GM19238 (cell line): ENCODE data around the gene SHROOM2.

Experiments used
- DNase-seq: peaks from one replicate; pipeline ENCODE4 v3.0.0; 2011; ENCODE audit warnings: low spot score; ENCODE audit not compliant: insufficient read length

The SHROOM2 gene

DNA sequence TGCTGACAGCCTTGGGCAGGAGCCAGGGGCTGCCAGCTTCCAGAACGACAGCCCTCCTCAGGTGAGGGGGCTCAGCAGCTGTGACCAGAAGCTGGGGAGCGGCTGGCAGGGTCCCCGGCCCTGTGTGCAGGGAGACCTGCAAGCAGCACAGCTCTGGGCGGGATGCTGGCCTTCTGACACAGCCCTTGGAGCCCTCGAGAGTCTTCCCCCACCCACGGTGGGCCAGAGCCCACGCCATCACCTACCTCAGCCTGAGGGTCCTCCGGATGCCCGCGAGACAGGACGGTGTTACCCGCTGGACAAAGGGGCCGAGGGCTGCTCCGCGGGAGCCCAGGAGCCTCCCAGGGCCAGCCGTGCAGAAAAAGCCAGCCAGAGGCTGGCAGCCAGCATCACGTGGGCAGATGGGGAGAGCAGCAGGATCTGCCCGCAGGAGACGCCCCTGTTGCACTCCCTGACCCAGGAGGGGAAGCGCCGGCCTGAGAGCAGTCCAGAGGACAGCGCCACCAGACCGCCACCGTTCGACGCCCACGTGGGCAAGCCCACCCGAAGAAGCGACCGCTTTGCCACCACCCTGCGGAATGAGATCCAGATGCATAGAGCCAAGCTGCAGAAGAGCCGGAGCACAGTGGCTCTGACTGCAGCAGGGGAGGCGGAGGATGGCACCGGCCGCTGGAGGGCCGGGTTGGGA is 109.1 kb downstream of the SHROOM2 start:
- no peak for DNase-seq

DNA sequence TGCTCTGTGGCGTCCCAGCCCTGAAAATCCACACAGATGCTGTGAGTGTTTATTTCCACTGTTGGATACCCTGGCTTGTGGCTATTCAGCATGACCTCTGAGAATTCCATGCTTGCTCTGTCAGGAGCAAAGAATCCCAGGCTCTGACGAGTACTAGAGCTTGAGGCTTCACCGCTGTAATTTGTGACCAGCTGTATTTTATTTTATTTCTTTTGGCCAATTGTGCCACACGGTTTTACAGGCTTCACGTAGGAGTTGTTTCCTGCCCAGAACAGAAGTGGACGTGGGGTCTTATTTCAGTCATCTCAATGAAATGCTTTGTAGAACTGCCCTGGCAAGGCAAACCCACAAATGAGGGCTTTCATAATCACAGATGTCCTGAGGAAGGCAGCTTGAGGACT is 111.5 kb downstream of the SHROOM2 start:
- DNase-seq = no peak

DNA sequence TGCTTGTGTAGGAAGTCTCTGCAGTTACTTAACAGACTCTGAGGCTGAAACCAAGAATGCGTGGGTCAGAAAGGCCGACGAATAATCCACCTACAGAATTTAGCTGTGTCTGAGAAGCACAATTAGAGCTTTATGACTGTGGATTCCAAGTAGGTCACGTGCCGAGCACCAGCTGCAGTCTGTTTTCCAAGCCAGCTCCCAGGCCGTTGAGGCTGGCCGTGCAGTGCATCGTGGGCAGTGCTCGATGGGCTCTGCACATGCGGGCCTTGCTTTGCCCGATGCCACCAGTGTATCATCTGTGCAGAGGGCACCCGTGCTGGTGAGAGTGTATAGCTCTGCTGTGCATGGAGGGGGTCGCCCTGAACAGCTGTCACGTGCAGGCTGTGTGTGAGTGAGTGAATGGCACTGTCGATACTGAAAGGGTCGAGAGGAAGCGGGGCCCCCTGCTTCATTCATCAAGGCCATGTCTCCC is 113.4 kb downstream of the SHROOM2 start:
- DNase-seq = no peak

DNA sequence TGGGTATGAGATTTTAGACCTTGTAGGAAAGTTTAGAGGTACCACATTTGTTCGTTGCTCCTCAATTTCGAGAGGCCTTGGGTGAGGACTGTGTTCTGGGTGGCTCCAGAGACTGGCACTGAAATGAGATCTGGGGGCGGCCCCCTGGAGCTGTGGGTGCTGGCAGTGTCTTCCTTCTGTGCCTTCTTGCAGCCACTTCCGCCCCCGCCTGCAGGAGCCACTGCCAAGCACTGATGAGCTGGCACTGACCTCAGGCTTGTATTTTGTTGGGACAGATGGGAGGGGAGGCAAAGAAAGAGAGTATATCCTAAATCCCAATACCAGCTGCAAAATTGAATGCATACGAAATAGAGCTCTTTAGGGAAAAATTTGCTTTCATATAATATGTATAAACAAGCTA is 116.4 kb downstream of the SHROOM2 start:
- DNase-seq = no peak

DNA sequence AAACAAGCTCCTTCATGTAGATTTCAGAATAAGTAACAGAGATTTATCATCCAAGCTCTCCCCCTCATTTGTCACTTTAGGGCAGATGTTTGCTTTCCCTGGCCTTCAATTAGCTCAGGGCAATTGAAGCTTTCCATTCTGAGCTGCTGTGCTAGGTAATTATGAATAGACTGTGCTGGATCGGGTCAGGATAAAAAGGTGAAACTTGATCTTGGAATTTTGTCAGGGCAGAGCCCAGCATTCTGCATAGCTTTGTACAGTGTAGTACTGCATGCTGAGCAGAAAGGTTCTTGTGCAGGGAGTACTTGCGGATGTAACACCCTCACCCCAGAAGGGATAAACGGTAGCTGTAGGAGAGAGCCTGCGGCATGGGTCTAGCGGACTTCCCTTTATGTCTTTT is 116.9 kb downstream of the SHROOM2 start:
- DNase-seq = no peak

DNA sequence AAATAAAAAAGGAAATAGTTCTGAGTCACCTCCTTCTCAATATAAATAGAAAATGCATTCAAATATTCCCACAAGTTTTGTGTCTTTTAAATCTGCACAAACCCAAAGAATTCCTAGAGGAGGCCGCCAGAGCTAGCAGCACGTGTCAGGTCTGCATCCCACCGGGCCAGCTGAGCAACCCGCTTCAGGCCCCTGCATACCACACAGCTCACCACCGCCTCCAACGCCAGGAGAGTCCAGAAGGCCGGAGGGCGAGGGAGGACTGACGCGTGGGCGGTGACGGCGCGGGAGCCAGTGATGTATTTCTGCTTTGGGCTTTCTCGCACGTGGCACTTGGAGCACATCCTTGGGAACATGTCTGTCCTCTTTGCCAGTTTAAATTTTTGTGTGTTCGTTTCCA is 119.1 kb downstream of the SHROOM2 start:
- no peak for DNase-seq

DNA sequence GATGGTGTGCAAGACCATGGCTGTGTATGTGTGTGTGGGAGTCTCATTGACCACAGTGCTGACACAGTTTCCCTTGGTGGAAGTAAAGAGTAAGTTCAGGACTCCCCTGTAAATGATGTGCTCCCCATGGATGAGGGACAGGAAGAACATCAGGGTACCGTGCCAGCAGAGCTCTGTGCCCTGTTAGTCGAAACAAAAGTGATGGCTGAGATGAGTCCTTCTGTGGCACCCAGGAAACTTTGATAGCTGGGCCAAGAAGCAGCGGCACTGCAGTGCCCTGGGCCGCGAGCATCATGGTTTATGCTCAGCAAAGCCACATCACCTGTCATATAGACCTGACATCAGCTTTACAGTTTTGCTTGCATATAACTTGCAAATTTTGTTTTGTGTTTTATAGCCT is 119.5 kb downstream of the SHROOM2 start:
- no peak for DNase-seq

DNA sequence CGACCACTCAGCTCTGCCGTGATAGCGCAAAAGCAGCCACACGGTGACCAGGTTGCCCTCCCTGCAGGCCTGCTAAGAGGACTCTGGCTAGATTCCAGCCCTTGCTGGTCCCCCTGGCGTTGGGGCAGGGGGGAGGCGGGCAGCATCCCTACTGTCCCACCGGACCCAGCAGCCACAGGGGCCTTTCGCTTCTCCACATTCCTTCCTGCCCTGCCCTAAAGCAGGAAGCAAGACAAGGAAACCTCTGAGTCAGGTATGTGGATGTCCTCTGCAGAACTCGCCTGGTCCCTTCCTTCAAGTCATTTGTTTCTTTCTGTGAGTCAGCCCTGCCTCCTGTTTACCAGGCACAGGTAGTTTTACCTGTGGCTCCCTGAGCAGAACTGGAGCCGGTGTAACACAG is 120.7 kb downstream of the SHROOM2 start:
- DNase-seq = no peak

DNA sequence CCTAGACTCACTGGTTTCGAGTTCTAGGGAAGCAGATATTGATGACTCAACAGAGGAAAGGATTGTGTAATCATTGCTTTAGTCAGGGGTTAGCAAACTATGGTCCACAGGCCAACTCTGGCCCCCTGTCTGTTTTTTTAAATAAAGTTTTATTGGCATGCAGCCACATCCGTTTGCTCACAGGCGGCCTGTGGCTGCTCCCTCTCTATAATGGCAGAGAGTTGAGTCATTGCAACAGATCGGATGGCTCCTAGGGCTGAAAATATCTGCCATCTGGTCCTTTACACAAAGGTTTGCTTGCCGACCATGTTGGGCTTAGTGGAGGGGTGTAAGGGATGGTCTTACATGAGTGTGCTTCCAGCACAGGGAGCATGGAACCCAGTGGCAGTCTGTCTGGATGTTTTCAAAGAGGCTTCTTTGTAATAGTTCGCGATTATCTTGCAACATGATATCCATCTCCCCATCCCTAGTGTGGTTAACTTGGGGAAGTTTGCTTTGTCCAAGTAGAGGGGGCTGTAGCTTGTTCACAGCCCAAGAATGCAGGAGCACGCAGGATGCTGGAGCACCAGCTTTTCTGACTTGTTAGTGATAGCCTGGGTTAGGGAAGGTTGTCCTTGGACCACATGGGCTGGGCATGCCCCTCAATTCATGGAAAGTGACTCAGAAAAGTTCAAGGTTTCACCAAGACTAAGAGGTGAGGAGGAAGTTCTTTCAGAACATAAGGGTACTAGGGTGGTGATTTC is 121.6 kb downstream of the SHROOM2 start:
- no peak for DNase-seq

DNA sequence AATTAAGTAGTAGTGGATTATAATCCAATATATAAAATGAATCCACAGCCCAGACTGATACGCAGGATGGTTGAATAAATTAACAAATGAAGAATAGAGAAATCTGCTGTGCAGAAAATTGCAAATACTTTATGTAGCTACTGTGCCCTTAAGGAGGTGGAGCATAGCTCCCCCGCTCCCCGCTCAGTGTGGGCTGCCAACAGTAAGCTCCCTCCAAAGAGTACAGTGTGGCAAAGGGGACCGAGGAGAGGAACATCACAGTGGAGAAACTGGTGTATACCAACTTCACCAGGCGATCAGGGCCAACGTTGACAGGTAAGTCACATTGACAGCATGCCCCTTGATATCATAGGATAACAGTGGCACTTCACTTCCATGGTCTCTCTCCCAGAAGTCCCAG is 123.0 kb downstream of the SHROOM2 start:
- no peak for DNase-seq

DNA sequence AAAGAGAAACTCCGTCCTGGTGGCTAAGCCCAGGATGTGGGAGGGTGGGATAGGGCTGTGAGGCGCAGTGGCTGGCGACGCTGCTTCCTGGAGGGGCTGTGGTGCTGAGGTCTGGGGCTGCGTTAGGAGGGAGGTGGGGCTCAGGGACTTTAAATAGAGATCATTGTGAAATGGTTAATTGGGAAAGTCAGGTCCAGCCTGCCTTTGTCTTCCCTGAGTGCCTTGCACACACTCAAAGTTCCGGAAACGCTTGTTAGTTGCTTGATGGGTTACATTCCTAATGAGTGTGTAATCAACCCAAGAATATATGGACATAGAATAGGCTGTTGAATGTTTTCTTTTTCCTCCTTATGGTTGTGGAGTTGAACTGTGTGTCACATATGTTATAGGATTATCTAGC is 125.3 kb downstream of the SHROOM2 start:
- no peak for DNase-seq

DNA sequence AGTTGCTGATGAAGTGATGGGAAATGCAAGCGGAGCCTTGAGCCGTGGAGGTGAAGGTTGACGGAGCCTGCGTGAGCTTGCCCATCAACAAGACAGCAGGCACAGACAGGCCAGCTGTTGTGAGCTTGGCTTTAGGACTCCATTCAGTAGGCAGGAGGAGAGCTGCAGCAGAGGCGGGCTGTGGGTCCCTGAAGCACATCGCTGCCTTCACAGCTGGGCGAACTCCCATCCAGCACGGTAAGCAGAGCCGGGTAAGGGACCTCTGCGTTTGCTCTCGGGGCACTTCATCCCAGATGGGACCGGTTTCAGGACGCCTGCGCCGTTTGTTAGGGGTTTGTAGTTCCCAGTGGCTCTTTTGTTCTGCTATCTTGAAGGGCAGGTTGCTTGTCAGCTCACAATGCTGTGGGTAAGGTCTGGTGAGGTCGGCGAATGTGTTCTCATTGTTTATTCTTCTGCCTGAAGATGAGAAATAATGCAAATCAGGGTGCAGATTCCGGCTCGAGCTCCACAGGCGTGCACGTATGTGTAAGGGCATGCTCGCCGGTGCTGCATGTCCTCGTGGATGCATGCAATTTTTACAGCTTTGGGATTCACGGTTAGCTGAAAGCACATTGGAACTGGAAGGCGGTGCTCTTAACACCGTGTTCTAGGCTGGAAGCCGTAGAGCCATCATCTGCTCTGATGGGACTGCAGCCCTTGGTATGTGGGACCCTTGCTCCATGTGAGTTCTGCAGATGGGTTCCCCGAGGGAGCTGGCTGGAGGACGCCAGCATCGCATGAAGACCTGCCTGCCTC is 126.3 kb downstream of the SHROOM2 start:
- no peak for DNase-seq

DNA sequence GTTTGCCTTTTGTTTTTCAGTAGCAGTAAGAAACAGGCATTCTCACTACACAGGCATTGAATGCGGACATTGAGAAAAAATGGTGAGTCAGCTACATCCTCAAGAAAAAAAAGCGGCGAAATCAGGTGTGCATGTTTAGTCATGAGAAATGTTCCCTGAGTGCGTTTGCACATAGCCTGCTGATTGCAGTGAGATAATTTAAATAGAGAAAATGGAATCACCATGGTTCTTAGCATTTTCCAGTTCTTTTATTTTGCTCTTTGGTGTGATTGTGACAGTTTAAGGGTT is 126.9 kb downstream of the SHROOM2 start:
- no peak for DNase-seq

DNA sequence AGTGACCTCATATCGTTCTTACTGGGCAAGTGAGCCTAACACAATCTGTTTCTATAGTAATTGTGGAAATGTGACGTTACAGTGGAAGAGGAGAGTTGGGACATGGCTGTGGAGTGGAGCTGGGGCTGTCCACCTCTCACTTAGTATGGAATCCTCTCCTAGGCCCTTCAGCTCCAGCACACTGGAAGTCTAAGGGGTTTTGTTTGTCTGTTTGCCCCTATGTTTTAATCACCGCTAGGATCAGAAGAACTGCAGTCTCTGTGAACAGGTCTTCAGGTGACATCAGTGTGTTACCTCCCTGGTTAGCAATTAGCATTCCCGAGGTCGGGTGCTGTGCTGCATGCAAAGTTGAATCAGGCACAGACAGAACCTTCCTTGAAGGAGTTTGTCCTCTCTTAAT is 131.6 kb downstream of the SHROOM2 start:
- no peak for DNase-seq

DNA sequence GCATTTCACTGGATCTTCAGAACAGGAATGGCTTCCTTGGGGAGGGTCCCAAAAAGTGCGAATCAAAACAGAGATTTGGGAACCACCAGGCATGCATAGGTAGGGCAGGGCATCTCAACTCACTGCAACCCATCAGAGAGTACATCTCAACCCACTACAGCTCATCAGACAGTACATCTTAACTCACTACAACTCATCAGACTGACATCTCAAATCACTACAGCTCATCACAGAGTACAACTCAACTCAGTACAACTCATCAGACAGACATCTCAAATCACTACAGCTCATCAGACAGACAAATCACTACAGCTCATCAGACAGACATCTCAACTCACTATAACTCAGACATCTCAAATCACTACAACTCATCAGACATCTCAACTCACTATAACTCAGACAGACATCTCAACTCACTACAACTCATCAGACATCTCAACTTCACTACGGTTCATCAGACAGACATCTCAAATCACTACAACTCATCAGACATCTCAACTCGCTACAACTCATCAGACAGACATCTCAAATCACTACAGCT is 133.5 kb downstream of the SHROOM2 start:
- no peak for DNase-seq

DNA sequence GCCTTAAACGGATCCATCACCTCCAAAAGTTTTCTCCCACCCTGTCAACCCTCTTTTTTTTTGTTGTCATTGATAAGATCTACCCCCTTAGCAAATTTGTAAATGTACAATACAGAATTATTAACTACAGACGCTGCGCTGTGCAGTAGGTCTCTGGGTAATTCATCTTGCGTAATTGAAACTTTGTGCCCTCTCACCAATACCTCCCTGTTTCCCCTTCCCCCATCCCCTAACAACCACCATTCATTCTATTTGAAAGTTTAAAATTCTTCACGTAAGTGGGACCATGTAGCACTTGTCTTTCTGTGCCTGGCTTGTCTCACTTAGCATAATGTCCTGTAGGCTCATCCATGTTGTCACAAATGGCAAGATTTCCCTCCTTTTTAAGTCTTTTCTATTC is 135.2 kb downstream of the SHROOM2 start:
- DNase-seq = no peak

DNA sequence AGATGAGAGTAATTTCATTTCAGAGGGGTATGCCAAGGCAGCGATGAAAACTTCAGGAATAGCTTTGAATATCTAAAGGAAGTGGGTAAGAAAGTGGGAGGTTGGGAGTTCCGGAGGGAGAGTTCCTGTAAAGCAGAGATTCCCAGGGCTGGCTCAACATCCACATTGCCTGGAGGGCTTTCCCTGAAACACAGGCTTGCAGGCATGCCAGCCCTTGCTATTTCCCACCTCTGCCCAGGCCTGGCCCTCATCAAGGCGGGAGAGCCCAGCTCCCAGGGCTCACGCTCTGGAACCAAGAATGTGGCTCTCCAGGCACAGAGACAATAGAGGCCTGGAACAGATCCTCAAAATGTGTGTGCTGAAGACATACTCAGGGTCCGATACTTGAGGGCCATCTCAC is 137.1 kb downstream of the SHROOM2 start:
- DNase-seq = no peak

DNA sequence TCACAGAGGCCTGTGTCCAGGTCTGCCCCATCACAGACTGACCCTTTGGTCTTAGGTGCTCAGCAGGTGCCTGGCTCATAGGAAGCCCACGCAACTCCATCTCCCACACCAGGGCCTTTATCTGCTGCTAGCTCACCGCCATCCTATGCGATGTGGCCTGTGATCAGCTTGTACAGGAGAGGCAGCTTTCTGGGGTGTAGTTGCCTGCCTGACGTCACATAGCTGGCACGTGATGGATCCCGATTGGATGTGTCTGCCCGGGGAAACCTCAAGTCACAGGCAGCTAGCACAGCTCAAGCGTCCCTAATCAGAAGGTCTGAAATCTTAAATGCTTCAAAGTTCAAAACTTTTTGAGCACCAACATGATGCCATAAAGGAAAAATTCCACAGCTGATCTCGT is 139.8 kb downstream of the SHROOM2 start:
- DNase-seq = no peak

DNA sequence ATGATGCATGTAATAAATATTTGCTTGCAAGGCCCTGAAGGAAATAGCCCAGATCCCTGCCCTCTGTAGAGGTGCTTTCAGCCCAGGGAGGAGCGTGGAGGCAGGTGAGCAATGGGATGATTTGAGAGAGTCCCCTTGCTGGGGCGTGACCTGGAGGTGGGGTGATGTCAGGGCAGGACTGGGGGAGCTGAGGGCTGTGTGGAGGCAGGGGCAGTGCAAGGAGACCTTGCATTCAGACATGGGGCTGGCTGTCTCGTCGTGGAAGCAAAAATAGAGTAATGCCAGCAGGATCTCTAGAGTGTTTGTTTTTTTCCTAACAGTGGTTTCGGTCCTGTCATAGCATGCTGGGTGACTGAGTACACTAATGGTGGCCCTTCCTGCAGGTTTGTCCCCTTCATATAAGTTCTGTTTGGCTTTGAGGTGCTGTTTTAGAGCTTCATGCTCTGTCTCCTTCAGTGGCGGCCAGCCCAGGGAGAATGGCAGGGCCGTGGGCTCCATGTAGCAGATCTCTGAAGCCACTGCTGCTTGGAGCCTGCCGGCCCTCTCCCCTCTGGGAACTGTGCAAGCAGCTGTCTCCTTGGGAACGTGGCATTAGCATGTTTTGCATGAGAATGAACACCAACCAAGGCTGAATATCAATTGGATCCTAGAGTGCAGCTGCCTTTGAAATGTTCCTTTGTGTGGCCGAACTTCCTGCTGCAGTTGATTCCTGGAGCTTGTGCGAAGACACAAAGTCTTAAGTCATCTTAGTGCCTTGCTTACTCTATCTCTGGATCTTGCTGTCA is 141.7 kb downstream of the SHROOM2 start:
- no peak for DNase-seq

DNA sequence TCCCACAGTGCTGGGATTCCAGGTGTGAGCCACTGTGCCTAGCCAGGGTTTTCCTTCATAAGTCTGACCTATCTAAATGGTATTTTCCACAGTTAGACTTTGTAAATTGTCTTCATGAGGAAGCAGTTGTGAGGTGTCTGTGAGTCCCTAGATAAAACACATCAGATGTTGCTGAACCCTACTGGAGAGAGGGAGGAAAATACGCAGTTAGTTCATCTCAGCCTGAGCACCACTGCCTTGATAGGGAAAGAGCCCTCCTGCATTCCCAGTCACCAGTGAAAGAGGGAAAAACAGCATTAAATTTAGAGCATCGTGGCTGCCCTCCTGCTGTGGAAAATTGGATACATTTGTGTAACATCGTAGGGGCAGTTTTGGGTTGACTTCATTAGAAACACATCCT is 149.2 kb downstream of the SHROOM2 start:
- no peak for DNase-seq

DNA sequence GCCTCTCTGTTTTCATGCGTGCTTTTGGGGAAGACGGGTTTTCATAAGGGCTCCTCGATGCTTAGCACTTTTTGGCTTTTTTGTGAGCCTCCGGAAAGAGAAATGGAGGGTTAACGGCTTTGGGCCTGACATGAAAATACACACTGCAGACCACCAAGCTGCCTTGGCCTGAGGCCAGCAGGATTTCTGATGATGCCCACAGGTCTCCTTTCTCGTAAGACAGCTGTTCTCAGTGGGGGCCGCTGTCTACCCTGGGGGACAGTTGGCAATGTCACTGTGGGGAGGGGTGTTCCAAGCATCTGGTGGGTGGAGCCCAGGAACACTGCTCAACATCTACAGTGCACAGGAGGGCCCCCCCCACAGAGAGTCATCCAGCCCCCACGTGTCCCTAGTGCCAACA is 151.5 kb downstream of the SHROOM2 start:
- DNase-seq = no peak

DNA sequence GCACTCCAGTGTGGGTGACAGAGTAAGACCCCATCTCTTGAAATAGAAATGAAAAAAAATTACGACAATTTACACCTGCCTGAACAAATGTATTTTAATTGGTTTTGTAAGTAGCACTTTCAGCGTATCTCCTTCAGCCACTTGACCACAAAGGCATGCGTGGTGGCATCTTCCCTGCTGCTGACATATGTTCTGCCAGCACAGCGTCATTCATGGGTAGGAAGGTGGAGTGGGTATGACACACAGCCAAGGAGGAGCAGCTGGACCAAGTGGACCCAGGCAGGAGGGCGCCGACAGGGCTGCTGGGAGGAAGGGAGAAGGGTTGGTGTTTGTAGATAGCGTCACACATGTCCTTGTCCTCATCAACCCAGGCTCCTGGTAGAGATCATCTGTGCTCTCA is 152.3 kb downstream of the SHROOM2 start:
- no peak for DNase-seq
